Glutamatergic neuron (in vitro differentiated cells): ENCODE measurements around the gene TBC1D1. TPM values are rescaled to one million over a fixed set of nuclear protein-coding genes. Genes with fewer than 3 reads are reported as not detected.

Source experiments
- DNase-seq: peaks from one replicate; pipeline ENCODE4 v3.0.0; 2022
- H3K27ac Mint-ChIP-seq: one replicate; pipeline ENCODE4 v1.8.0; 2020; ENCODE audit warnings: mild to moderate bottlenecking, mixed read lengths, inconsistent platforms; ENCODE audit not compliant: unreplicated experiment
- H3K27me3 Mint-ChIP-seq: one replicate; pipeline ENCODE4 v1.8.0; 2020; ENCODE audit warnings: mild to moderate bottlenecking, moderate library complexity, mixed read lengths, inconsistent platforms; ENCODE audit not compliant: unreplicated experiment
- H3K36me3 Mint-ChIP-seq: one replicate; pipeline ENCODE4 v1.8.0; 2020; ENCODE audit warnings: mild to moderate bottlenecking, mixed read lengths, inconsistent platforms; ENCODE audit not compliant: unreplicated experiment
- H3K4me1 Mint-ChIP-seq: one replicate; pipeline ENCODE4 v1.8.0; 2020; ENCODE audit warnings: mild to moderate bottlenecking, low read depth, mixed read lengths, inconsistent platforms; ENCODE audit not compliant: unreplicated experiment
- H3K4me3 Mint-ChIP-seq: one replicate; pipeline ENCODE4 v1.8.0; 2020; ENCODE audit warnings: mild to moderate bottlenecking, mixed read lengths, inconsistent platforms; ENCODE audit not compliant: unreplicated experiment
- H3K9me3 Mint-ChIP-seq: one replicate; pipeline ENCODE4 v1.8.0; 2020; ENCODE audit warnings: mild to moderate bottlenecking, moderate library complexity, mixed read lengths, inconsistent platforms; ENCODE audit not compliant: unreplicated experiment
- CTCF ChIP-seq: fragments of 200-600 bp; sonication (generic); IDR thresholded peaks from one replicate; pipeline ENCODE4 v1.5.0; 2021; ENCODE audit not compliant: partially characterized antibody, unreplicated experiment
- total RNA-seq: library from RNA; stranded (reverse); fragmentation: NEBNext Ultra II Directional; extraction: Animal tissue kit (Norgen Biotek cat#: 25700); gene quantifications from one replicate; pipeline ENCODE4 v1.2.1, GENCODE V29; 2021; ENCODE audit not compliant: unreplicated experiment

TBC1D1 gene
- total RNA-seq, 1 donor from 2014 or later, result 106 TPM

- Mint-ChIP-seq H3K4me1 (peaks cover 9% of the 10 kb centered on the region), H3K4me3 (no peak overlapping the region), H3K27me3 (no peaks in the 10 kb centered on the region), H3K27ac (no peak overlapping the region), H3K9me3 (no peaks in the 10 kb centered on the region), H3K36me3 (peaks cover 4% of the 10 kb centered on the region)
- no peak for TF ChIP-seq CTCF
- DNase-seq, result no peak
Observed at GRCh38 chr4:38174801-38175200, 283.9 kb downstream of the TBC1D1 start.

GRCh38 chr4:38176165-38176564 is 285.3 kb downstream of the TBC1D1 start:
- Mint-ChIP-seq H3K4me1 (peaks cover 9% of the 10 kb centered on the region), H3K27me3 (no peaks in the 10 kb centered on the region), H3K36me3 (peaks cover 4% of the 10 kb centered on the region), H3K27ac (no peak overlapping the region), H3K4me3 (no peak overlapping the region), H3K9me3 (no peaks in the 10 kb centered on the region)
- no peak for TF ChIP-seq CTCF
- no peak for DNase-seq

- TF ChIP-seq CTCF, result no peak
- H3K4me3 Mint-ChIP-seq, result no peak overlapping the region
Observed at GRCh38 chr4:38177035-38177546, 286.2 kb downstream of the TBC1D1 start.

GRCh38 chr4:38177641-38178391 is 286.9 kb downstream of the TBC1D1 start:
- no peak overlapping the region for H3K4me3 Mint-ChIP-seq
- DNase-seq, result no peak
- H3K27me3 Mint-ChIP-seq, result no peaks in the 10 kb centered on the region
- peaks cover 9% of the 10 kb centered on the region for H3K4me1 Mint-ChIP-seq
- peak overlapping the region; percentile 9 for H3K27ac Mint-ChIP-seq
- TF ChIP-seq CTCF, result no peak
- peaks cover 2% of the 10 kb centered on the region for H3K36me3 Mint-ChIP-seq
- H3K9me3 Mint-ChIP-seq, result no peaks in the 10 kb centered on the region

More at GRCh38 chr4:38177035-38177546, 286.2 kb downstream of the TBC1D1 start:
- Mint-ChIP-seq H3K4me1 (peaks cover 9% of the 10 kb centered on the region), H3K36me3 (peaks cover 4% of the 10 kb centered on the region), H3K27me3 (no peaks in the 10 kb centered on the region), H3K9me3 (no peaks in the 10 kb centered on the region), H3K27ac (no peak overlapping the region)
- DNase-seq, result no peak

- Mint-ChIP-seq H3K4me1 (peaks cover 9% of the 10 kb centered on the region), H3K27ac (peak overlapping the region; percentile 9), H3K4me3 (no peak overlapping the region), H3K9me3 (no peaks in the 10 kb centered on the region), H3K27me3 (no peaks in the 10 kb centered on the region), H3K36me3 (no peaks in the 10 kb centered on the region)
- TF ChIP-seq CTCF, result no peak
- DNase-seq, result no peak
Observed at GRCh38 chr4:38178392-38178995, 287.6 kb downstream of the TBC1D1 start.
